ENCODE data around the gene B3GNT2.
"Not testable (repeated sequence)": the region's sequence is repeated elsewhere in the genome, so short reads cannot be mapped to it uniquely, and the experiment has no call there.

Gene B3GNT2, protein sequence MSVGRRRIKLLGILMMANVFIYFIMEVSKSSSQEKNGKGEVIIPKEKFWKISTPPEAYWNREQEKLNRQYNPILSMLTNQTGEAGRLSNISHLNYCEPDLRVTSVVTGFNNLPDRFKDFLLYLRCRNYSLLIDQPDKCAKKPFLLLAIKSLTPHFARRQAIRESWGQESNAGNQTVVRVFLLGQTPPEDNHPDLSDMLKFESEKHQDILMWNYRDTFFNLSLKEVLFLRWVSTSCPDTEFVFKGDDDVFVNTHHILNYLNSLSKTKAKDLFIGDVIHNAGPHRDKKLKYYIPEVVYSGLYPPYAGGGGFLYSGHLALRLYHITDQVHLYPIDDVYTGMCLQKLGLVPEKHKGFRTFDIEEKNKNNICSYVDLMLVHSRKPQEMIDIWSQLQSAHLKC

DNA sequence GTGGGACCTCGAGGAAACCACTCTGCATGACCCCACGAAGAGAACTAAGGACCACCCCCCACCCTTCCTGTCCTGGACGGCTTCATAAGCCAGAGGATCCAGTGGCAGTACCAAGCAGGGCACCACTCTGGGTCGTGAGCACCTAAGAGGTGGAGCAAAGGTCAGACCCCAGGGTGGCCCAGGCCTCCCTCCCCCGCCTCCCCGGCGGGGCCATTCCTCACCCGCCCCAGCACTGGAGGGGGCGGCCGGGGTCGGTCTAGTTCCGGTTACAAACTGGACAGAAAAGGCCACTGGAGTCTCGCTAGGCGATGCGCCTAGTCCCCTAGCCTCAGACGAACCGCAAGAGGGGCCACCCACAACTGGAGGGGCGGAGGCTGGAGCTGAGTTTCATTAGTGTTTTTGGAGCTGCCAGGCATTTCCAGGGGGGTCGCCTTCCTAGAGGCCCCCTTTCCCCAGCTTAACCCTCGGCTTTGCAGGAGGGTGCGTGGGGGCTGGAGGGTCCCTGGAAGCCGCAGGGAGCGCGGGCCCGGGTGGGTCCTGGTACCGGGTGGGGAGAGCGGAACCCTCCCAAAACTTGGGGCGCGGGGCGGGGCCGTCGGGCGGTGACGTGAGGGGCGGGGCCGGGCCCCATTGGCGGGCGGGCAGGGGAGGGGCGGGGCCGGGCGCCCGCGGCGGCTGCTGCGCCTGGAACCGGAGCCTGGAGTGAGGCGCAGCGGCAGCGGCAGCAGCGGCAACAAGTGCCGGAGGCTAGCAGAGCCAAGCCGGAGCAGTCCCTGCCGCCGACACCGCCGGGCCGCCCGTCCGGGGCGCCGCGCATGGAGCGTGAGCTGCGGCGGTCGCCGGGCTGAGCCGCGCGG is at the start of gene B3GNT2:
TSS of gene B3GNT2 (plus strand) at position 695 of the 857 bp plus-strand sequence. CDS start 26,106 bp downstream, outside the sequence.
- Histone ChIP-seq H3K27me3 (ENCODE audit: insufficient read depth, low read length) (no peaks in the 10 kb centered on the region), H2AFZ (ENCODE audit: low read length, unreplicated experiment) (peak within 1 kb of the TSS; percentile 97), H3K4me3 (ENCODE audit: low read depth, low read length) (peak within 1 kb of the TSS; percentile 100), H3K4me1 (ENCODE audit: control insufficient read depth, insufficient read depth, low read length, unreplicated experiment) (peaks cover 31% of the 10 kb centered on the region), H3K36me3 (ENCODE audit: insufficient read depth, low read length) (no peaks in the 10 kb centered on the region), H3K79me2 (ENCODE audit: control insufficient read depth, insufficient read depth, low read length, unreplicated experiment) (peaks cover 44% of the 10 kb centered on the region), H3K27ac (ENCODE audit: low read depth, low read length) (peak within 1 kb of the TSS; percentile 62)

DNA sequence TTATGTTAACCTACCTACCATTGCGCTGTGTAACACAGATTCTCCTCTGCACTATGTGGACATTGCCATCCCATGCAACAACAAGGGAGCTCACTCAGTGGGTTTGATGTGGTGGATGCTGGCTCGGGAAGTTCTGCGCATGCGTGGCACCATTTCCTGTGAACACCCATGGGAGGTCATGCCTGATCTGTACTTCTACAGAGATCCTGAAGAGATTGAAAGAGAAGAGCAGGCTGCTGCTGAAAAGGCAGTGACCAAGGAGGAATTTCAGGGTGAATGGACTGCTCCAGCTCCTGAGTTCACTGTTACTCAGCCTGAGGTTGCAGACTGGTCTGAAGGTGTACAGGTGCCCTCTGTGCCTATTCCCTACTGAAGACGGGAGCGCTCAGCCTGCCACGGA is 49.1 kb upstream of the B3GNT2 start:
- peaks cover 36% of the 10 kb centered on the region for H3K4me1 ChIP-seq (ENCODE audit: control insufficient read depth, insufficient read depth, low read length, unreplicated experiment)
- H3K4me3 ChIP-seq (ENCODE audit: low read depth, low read length): not testable (repeated sequence)

DNA sequence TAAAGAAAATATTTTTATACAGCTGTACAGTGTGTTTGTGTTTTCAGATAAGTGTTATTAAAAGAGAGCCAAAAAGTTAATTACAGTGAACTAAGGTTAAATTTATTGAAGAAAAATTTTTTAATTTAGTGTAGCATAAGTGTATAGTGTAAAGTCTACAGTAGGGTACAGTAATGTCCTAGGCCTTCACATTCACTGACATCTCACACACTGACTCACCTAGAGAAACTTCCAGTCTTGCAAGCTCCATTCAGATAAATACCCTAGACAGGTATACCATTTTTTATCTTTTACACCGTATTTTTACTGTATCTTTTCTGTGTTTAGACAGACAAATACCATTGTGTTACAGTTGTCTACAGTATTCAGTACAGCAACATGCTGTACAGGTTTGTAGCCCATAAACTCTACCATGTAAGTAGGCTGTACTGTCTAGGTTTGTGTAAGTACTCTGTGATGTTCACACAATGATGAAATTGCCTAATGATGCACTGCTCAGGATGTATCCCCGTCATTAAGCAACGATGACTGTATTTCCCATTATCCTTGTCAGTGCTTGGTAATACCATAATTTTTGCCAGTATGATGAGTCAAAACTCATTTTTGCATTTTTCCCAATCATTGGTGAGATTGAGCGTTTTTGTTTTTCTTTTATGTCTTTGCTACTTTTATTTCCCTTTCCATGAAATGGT is 48.2 kb upstream of the B3GNT2 start:
- H3K27ac ChIP-seq (ENCODE audit: low read depth, low read length): peak overlapping the region; percentile 92
- H3K36me3 ChIP-seq (ENCODE audit: insufficient read depth, low read length): no peaks in the 10 kb centered on the region
- H3K4me1 ChIP-seq (ENCODE audit: control insufficient read depth, insufficient read depth, low read length, unreplicated experiment): peaks cover 40% of the 10 kb centered on the region

More for the DNA sequence above, 49.1 kb upstream of the B3GNT2 start:
- not testable (repeated sequence) for H2AFZ ChIP-seq (ENCODE audit: low read length, unreplicated experiment); H3K27me3 ChIP-seq (ENCODE audit: insufficient read depth, low read length); H3K79me2 ChIP-seq (ENCODE audit: control insufficient read depth, insufficient read depth, low read length, unreplicated experiment); H3K36me3 ChIP-seq (ENCODE audit: insufficient read depth, low read length); H3K27ac ChIP-seq (ENCODE audit: low read depth, low read length)

DNA sequence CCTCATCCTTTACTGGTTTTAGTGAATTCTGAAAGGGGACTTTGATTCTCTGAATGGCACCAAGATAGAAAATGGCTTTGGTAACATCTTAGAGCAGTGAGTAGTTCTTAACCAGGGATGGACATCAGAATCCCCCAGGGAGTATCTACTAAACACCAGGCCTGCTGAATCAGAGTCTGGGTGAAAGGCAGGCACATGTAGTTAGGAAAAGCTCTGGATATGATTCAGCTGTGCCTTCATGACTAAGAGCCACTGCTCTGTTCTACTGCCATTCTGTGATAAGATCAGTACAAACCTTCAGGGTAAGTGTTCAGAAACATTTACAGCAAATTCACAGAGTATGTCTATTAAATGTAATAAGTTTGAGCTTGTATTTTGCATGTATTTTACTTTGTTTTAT is 46.2 kb upstream of the B3GNT2 start:
- H3K4me3 ChIP-seq (ENCODE audit: low read depth, low read length): peak overlapping the region; percentile 28; the same call in 1 of the 2 replicates
- H3K27ac ChIP-seq (ENCODE audit: low read depth, low read length): peak overlapping the region; percentile 92
- peaks cover 40% of the 10 kb centered on the region for H3K4me1 ChIP-seq (ENCODE audit: control insufficient read depth, insufficient read depth, low read length, unreplicated experiment)
- H3K36me3 ChIP-seq (ENCODE audit: insufficient read depth, low read length): no peaks in the 10 kb centered on the region
- H2AFZ ChIP-seq (ENCODE audit: low read length, unreplicated experiment): no peak overlapping the region
- no peaks in the 10 kb centered on the region for H3K27me3 ChIP-seq (ENCODE audit: insufficient read depth, low read length)
- no peaks in the 10 kb centered on the region for H3K79me2 ChIP-seq (ENCODE audit: control insufficient read depth, insufficient read depth, low read length, unreplicated experiment)

More for the DNA sequence above, 48.2 kb upstream of the B3GNT2 start:
- Histone ChIP-seq H2AFZ (ENCODE audit: low read length, unreplicated experiment) (no peak overlapping the region), H3K79me2 (ENCODE audit: control insufficient read depth, insufficient read depth, low read length, unreplicated experiment) (no peaks in the 10 kb centered on the region), H3K4me3 (ENCODE audit: low read depth, low read length) (no peak overlapping the region), H3K27me3 (ENCODE audit: insufficient read depth, low read length) (no peaks in the 10 kb centered on the region)

DNA sequence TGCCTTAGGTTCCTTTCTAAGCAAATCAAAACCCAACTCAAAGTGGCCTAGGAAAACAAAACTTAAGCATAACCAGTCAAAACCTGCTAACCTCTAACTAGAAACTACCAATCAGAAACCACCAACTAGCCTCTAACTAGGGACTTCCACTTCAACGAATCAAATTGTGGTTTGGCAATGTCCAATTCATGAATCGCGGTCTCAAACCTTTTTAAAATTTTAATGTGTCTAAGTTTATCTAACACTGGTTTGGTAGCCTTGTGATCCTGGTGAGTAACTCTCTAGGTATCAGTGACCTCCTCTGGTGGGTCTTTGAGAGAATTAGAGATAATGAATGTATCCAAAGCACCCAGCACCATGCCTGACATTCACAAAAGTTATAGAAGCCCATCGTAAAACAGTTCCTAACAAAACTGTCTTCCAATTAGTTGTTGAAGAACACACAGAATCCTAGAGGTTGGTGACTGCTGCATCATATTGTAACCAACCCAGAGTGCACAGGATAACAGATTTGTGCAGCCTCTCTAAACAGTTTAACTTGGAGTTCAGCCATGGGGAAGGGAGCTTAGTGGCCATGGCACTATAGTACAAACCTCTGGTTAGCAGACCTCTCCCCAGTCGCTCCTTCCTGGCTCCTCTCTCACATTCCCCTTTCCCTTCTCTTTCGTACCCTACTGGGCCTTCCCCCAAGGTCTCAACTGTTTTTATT is 45.2 kb upstream of the B3GNT2 start:
- Histone ChIP-seq H3K27ac (ENCODE audit: low read depth, low read length) (peak overlapping the region; percentile 18), H3K79me2 (ENCODE audit: control insufficient read depth, insufficient read depth, low read length, unreplicated experiment) (no peaks in the 10 kb centered on the region), H3K4me1 (ENCODE audit: control insufficient read depth, insufficient read depth, low read length, unreplicated experiment) (peaks cover 40% of the 10 kb centered on the region)

DNA sequence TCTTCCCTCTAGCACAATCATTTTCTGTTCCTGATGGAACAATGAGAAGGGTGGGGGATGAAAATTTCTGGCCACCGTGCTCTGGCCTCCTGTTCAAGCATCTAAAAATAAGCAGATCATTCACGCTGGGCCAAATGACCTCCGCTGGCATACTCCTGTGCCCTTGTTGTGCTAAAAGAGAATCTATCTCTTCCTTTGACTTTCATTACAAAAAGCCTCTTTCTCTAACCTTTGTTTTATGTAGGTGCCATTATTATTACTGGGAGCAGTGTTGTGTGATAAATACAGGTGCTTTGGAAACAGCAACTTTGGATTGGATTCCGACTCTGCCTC is 44.6 kb upstream of the B3GNT2 start:
- H2AFZ ChIP-seq (ENCODE audit: low read length, unreplicated experiment): no peak overlapping the region
- no peaks in the 10 kb centered on the region for H3K79me2 ChIP-seq (ENCODE audit: control insufficient read depth, insufficient read depth, low read length, unreplicated experiment)
- peaks cover 40% of the 10 kb centered on the region for H3K4me1 ChIP-seq (ENCODE audit: control insufficient read depth, insufficient read depth, low read length, unreplicated experiment)
- no peaks in the 10 kb centered on the region for H3K27me3 ChIP-seq (ENCODE audit: insufficient read depth, low read length)
- no peak overlapping the region for H3K27ac ChIP-seq (ENCODE audit: low read depth, low read length)
- H3K4me3 ChIP-seq (ENCODE audit: low read depth, low read length): no peak overlapping the region
- H3K36me3 ChIP-seq (ENCODE audit: insufficient read depth, low read length): no peaks in the 10 kb centered on the region

More for the DNA sequence above, 45.2 kb upstream of the B3GNT2 start:
- H3K27me3 ChIP-seq (ENCODE audit: insufficient read depth, low read length): no peaks in the 10 kb centered on the region
- no peaks in the 10 kb centered on the region for H3K36me3 ChIP-seq (ENCODE audit: insufficient read depth, low read length)
- no peak overlapping the region for H2AFZ ChIP-seq (ENCODE audit: low read length, unreplicated experiment)
- no peak overlapping the region for H3K4me3 ChIP-seq (ENCODE audit: low read depth, low read length)

DNA sequence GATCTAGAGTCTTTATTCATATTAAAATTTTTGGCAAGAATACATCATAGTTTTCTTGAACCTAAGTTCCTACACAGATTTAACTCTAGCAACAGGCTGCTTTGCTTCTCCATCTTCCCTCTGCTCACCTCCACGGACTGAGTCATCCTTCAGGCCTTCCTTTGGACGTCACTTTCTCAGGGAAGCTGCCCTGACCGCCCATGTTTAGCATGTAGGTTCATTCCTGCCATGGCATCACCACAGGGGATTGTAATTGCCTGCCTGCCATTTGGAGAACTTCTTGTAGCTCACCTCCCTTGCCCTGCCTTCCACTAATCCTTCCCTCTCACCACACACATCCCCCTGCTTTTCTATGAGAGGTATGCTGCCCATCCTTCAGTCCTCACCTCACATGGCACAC is 43.9 kb upstream of the B3GNT2 start:
- Histone ChIP-seq H3K4me1 (ENCODE audit: control insufficient read depth, insufficient read depth, low read length, unreplicated experiment) (peaks cover 40% of the 10 kb centered on the region), H3K36me3 (ENCODE audit: insufficient read depth, low read length) (no peaks in the 10 kb centered on the region), H3K4me3 (ENCODE audit: low read depth, low read length) (no peak overlapping the region), H3K79me2 (ENCODE audit: control insufficient read depth, insufficient read depth, low read length, unreplicated experiment) (no peaks in the 10 kb centered on the region), H3K27ac (ENCODE audit: low read depth, low read length) (no peak overlapping the region), H3K27me3 (ENCODE audit: insufficient read depth, low read length) (no peaks in the 10 kb centered on the region), H2AFZ (ENCODE audit: low read length, unreplicated experiment) (no peak overlapping the region)

DNA sequence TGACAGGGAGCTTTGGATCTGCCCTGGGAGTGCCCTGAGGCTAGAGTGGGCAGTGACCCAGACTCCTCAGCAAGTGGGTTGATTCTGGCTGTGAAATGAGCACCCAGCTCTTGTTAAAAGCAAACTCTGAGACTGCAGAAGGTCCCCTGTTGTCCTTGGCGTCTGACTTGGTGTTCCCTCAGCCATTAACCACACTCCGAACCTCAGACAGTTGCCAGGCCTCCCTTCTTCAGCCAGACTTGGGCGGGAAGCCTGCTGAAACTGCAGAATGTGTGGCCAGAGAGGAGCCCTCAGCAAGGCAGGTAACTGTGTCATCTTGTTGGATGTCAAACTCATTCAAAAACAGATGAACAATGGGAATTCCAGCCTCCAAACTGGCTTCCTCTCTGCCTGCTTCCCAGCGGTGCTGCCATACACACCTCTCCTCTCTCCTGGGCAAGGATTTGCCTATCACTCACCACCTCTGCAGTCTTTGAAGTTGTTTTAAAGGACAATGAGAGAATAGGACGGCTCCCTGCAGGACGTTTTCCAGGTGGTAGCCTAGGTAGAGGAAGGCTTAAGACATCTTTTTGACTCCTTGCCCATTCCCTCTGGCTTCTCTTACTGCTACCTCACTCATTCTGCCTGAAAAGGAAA is 38.9 kb upstream of the B3GNT2 start:
- Histone ChIP-seq H3K27ac (ENCODE audit: low read depth, low read length) (no peak overlapping the region), H2AFZ (ENCODE audit: low read length, unreplicated experiment) (no peak overlapping the region), H3K36me3 (ENCODE audit: insufficient read depth, low read length) (no peaks in the 10 kb centered on the region), H3K79me2 (ENCODE audit: control insufficient read depth, insufficient read depth, low read length, unreplicated experiment) (no peaks in the 10 kb centered on the region), H3K27me3 (ENCODE audit: insufficient read depth, low read length) (no peaks in the 10 kb centered on the region), H3K4me3 (ENCODE audit: low read depth, low read length) (no peak overlapping the region), H3K4me1 (ENCODE audit: control insufficient read depth, insufficient read depth, low read length, unreplicated experiment) (peaks cover 2% of the 10 kb centered on the region)

DNA sequence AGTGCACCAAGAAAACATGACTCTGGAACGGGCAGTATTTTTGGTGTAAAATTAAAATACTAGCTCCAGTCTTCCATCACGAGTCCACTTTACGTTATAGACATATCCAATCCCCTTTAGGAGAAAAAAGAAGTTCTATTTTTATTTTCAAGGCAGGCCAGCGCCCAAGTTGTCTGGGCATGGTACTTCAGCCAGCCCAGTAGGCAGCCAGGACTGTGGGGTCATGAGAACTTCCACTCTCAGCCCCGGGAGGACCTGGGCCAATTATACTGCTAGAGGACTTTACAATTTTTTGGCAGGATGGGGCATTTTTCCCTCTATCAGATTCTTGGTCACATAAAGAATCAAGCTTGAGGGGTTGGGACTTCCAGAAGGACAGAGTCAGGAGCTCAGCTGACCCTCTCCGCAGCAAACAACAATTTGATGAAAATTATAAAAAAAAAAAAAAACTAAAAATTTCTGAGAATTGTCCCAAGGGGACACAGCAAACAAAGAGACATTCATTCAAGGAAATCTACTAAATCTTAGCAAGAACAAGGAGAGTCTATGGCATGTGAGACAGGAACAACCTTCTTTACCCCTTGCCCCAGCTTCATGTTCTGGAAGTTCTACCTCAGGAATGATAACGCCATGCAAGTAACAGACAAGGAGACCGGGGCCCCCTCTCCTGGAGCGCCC is 37.3 kb upstream of the B3GNT2 start:
- H3K4me3 ChIP-seq (ENCODE audit: low read depth, low read length): no peak overlapping the region
- H3K36me3 ChIP-seq (ENCODE audit: insufficient read depth, low read length): no peaks in the 10 kb centered on the region
- no peaks in the 10 kb centered on the region for H3K4me1 ChIP-seq (ENCODE audit: control insufficient read depth, insufficient read depth, low read length, unreplicated experiment)
- no peaks in the 10 kb centered on the region for H3K79me2 ChIP-seq (ENCODE audit: control insufficient read depth, insufficient read depth, low read length, unreplicated experiment)
- H2AFZ ChIP-seq (ENCODE audit: low read length, unreplicated experiment): no peak overlapping the region
- no peaks in the 10 kb centered on the region for H3K27me3 ChIP-seq (ENCODE audit: insufficient read depth, low read length)
- no peak overlapping the region for H3K27ac ChIP-seq (ENCODE audit: low read depth, low read length)

Measured in ACC112 (cell line).